NCI-H69 (cell line): ENCODE data around the gene ADGRV1.

ENCODE experiments used
- DNase-seq: peaks from one replicate; lab custom pipeline; 2025; lab: John Stamatoyannopoulos, UW

ADGRV1 gene

DNA sequence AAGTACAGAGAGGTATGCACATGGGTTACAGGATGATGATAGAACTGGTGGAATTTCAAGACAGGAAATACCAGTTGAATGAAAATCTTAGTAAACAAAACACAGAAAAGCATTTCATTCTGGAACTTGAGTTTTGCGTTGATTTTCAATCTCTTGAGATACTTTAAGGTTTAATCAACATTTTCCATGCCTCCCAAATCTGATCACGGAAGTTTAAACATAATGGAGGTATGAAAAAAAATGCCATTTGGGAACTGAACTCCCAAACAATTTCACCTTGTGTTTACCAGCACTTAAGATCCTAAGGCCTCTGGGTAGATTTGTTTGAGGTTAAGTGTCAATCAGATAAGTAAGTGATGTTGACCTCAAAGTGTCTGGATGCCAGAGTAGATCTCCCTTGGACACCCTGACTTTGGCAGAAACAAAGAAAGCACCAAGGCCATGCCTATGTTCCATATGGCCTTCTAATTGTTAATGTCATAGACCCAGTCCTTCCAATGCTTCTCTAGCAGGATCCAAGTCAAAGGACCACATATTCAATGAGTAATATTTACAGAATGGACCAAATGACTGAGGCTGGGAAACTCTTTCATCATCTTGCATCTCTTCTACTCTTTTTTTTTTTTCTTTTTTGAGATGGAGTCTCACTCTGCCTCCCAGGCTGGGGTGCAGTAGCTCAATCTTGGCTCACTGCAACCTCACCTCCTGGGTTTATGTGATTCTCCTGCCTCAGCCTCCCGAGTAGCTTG is 607.6 kb downstream of the ADGRV1 start:
- DNase-seq, result no peak

DNA sequence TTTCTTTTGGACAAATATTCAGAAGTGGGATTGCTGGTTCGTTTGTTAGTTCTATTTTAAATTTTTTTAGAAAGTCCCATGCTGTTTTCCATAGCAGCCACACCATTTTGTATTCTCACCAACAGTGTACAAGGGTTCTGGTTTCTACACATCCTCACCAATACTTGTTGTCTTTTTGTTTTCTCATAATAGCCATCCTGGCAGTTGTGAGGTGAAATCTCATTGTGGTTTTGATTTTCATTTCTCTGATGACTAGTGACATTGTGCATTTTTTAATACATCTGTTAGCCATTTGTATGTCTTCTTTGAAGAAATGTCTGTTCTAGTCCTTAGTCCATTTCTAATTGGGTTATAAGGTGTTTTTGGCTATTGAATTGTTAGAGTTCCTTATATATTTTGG is 610.3 kb downstream of the ADGRV1 start:
- no peak for DNase-seq

DNA sequence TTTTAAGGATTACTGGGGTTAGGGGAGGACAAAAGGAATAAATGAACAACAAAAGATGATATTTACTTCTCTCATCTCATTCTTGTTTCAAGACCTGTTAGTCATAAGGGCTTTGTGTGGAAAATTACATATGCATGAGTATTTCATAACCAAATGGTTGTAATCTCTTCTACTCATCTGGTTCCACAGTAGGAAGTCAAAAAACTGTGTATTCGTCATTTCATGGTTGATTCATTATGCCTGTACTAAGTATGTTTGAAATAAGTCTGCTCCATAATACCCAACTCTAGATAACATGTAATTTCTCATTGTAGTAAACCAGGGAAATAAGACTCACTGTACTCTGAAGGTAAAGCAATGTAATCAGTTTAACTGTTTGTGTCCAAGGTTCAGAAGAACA is 611.7 kb downstream of the ADGRV1 start:
- peak; percentile 51 for DNase-seq

DNA sequence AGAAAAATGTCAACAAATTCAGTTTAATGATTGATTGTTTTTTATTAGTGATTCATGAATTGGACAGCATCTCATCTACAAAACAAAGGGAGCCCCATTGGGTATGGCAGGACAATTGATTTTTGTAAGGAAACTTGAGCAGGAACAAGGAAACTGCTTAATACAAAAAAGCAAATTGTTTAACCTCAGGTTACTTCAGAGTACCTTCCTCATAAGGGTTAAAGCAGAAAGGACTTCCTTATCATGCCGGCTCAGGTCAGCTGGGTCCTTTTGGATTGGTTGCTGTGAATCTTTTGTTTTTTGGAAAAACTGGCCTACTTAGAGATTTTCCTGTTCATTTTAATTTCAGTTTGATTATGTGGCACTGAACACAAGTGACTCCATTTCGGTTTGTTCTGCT is 612.7 kb downstream of the ADGRV1 start:
- DNase-seq, result no peak

DNA sequence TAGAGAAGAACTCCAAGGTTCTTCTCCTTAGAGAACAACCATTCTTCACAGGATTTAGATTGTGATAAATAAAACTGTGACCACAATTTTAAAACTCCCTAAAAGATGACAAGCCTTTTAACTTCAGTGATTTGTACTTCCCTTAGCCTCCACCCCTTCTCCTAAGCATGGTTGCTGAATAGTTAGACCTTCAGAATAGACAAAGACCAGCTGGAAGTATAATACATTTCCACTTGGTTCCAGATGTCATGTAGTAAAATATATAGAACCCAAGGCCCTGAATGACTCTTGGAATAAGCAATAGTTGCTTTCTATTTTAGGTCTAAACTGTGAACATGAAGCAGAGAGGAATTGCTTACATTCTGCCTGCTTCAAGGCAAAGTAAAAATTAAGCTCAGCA is 615.8 kb downstream of the ADGRV1 start:
- no peak for DNase-seq

DNA sequence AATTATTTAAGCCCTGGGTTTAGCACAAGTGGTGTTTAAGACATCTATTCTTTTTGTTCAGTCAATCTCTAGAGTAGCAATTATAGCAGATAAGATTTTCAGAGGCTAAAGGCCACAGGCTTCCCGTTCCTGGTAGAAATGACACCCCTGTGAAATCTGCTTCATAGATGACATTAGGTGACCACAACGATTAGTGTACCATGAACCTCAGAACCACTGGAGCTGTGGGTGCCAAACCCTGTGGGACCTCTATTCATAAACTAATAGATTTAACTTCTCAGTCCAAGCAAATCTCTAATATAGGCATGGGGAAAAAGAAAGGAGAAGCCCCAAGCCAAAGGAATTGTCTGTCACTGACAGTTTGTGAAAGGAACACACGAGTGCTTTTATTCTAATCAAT is 617.1 kb downstream of the ADGRV1 start:
- no peak for DNase-seq

DNA sequence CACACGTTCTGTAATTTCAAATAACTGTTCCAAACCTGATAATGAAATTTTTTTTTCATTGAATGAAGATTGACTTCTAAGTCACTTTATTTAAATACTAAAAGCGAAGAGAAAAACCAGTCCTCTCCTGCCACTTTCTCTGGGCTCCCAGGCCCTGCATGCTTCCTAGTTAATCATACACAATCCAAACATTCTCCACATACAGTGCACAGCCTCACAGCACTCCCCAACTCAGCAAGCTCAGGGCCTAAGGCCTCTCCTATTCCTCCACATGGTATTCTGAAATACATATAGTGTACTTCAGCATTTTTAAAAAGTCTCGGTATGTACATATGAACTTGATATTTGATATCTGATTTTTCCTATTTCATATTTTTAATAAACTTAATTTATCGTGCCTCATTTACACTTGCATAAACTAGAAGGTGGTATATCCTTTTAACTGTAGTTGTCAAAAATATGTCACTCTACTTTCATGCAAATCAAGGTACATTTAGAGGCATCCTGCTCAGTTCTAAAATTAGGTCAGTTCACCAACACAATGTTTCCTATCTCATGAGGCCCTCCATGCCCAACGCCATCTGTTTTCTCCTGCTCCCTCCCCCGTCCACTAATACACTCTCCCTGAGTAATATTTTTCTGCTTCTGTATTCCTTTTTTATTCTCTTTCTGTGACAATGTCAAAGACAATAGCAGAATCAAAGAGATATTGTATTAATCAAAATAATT is 617.9 kb downstream of the ADGRV1 start:
- DNase-seq, result peak; percentile 27

DNA sequence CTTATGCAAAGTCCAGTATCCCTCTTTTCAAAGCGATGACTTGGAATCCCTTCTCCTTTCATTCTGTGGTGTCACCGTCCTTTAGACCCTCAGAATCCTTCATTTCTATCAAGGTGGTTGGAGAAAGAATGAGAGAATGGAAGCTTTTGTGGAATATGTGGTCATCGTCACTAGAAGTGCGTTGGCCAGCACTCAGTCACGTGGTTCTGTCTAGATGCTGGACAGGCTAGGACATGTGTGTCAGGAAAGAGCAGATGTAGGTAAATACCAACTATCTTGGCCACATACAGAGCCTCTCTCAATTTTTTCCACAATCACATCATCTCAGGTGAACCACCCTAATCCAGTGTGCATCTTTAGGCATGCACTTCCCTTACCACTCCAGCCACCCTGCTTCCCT is 618.5 kb downstream of the ADGRV1 start:
- DNase-seq, result no peak

DNA sequence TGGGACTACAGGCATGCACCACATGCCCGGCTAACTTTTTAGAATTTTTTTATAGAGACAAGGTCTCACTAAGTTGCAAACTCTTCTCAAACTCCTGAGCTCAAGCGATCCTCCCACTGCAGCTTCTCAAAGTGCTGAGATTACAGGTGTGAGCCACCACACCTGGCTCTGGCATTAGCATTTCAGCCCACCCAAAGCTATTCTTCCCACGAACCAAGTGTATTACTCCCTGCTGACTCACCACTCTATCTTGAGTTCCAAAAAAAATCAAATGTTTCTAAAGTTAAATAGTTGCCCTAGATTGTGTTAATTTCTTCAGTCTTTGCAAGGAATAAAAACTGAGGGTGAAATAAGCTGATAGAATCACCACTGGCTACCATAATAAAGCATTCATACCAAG is 619.0 kb downstream of the ADGRV1 start:
- no peak for DNase-seq

DNA sequence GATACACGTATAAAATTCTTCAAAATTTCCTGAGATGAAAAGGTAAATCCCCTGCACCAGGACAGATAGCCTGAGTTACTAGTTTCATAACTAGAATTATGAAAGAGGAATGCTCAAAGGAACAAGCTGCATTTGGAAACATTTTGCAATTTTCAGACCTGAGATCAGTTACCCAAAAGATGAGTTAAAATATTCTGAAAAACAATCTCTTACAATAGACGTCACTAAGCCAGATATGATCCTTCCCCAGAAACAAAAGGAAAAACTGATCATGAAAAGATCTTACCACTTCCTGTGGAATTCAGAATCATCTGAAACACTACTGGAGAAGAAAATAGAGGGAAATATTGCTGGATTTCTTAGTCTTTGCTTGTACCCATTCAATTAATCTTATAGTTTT is 619.9 kb downstream of the ADGRV1 start:
- no peak for DNase-seq

DNA sequence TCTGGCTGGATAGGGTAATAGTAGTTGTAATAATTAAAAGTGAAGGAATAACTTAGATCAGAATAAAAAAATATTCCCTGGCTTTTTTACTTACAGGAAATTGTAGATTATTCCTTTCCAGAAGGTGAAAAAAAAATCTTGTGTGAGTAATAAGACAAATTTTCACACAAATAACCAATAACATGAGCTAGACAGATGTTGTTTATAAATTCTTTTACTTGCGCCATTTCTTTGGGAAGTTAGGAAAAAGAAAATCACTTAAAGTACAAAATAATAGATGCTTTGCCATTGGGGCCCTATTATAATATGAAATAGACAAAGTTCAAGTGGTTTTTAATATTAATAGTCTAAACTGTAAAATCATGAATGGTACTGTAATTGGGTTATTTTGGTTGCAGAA is 620.4 kb downstream of the ADGRV1 start:
- no peak for DNase-seq

DNA sequence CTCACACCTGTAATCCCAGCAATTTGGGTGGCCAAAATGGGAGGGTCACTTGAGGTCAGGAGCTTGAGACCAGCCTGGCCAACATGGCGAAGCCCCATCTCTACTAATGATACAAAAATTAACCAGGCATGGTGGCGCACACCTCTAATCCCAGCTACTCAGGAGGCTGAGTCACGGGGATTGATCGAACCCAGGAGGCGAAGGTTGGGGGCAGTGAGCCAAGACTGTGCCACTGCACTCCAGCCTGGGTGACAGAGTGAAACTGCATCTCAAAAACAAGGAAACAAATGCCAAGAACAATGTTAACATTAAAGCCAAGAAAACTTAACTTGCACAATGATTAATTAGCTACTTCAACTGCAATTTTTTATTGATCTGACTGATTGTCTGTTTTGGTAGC is 621.9 kb downstream of the ADGRV1 start:
- no peak for DNase-seq

DNA sequence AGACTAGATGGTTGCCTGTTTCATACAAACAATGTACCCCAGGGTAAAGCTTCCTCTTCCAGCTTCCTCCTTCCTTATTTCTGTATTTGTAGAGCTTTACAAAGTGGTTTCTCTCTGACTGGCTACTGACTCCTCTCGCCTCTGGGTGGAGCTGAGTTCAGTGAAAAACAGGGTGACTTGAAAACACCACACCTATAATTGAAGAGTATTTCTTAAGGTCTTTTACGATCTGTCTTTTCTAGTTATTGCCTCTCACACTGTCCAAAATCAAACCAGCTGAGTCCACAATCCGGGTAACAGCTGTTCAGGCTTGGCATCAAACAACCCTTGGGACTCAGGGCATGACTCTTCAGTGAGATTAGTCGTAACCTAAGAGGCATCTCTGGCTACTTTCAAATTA is 624.2 kb downstream of the ADGRV1 start:
- DNase-seq, result peak; percentile 75

DNA sequence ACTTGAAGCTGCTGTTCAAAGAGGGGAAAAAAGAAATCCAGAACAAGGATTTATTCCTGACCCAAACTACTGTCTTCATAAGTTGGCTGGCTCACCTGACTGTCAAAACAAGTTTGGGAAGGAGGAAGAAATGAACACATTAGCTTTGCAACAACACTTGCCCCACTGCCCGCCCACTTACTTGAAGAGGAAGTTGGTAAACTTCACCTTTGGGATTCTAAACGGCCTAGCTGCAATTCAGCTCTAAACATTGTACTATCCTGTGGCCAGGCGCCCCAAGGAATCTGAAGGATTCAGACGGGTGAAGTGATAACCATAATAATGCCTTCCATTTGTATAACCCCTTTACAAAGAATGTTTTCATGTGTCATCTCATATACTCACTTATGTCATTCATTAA is 625.1 kb downstream of the ADGRV1 start:
- DNase-seq, result no peak

DNA sequence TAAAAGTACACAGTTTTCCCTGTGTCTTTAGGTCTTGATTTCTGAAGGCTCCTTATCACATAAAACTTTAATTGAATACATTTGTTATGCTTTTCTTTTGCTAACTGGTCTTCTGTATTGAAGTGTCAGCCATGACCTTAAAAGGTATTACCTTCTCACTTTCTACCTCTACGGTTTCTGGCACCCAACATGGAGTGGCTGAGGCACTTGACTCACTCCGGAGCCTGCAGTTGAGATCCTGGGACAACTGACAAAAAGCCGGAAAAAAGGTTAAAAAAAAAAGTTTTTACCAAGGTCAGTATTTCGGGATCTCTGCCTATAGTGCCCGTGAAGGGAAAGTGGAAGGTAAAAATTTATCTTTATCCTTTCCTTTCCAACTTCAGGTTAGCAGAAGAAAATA is 627.5 kb downstream of the ADGRV1 start:
- no peak for DNase-seq

DNA sequence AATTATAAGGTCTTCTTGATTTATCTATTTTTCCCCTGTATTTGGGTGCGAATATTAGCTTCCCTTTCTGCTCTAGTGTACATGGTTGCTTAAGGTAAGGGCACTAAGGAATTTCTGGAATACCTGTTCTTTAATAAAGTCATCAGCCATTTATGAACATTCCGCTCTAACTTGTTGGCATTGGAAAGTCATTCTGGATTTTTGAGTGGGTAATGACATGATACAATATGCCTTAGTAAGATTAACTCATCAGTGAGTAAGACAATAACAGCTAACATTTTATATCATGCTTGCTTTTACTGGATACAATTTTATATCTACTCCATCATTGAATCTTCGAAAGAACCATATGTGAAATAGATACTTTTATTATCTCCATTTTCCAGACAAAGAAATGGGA is 628.4 kb downstream of the ADGRV1 start:
- DNase-seq, result no peak

DNA sequence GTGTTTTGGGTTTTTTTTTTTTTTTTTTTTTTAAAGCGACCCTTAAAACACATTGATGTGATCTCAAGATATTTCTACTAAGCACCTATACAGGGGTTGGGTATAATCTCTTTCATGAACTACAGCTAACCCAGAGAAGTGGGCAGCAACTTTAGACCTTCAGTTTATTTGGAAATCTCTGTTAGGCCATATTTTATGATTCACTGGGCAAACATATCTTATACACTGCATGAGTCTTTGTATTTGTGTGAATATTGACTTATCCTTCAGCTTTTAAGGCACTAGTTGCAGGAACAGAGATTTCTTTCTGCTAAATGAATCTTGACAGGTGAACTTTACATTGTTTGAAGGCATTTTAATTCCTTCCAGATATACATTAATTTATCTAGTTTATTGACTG is 630.2 kb downstream of the ADGRV1 start:
- DNase-seq, result peak; percentile 22

DNA sequence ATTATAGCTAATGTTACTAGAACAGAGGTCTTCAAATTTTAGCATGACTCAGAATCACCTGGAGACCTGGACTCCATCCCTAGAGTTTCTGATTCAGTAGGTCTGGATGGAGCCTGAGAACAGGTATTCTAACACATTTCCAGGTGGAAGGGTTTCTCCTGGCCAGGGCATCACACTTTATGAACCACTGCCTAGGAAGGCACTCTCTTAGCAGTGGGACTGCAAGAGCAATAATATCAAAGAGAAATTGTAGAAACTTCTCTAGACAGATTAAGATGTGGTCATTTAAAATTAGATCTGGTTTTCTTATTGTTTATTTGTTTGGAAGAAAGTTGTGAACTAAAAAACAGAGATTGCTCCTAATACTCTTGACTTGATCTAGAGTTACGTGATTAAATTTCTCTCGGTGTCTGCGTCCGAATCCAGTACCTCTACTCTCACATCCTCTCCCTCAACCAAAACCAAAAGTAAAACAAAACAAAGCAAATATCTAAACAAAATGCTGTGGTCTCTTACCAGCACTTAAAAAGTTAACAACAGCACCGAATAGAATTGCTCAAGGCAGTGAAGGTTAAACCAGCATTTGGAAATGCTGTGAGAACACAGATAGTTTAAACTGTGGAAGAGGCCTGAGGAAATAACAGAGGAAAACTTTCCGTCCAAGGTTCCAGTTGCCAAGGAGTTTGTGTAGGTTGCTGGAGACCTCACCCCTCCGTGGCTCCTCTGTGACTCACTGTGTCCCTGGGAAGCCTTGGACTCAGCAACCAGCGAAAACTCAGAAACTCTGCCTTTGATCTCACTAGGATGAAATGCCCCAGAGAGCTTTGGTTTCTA is 631.1 kb downstream of the ADGRV1 start:
- DNase-seq, result no peak

DNA sequence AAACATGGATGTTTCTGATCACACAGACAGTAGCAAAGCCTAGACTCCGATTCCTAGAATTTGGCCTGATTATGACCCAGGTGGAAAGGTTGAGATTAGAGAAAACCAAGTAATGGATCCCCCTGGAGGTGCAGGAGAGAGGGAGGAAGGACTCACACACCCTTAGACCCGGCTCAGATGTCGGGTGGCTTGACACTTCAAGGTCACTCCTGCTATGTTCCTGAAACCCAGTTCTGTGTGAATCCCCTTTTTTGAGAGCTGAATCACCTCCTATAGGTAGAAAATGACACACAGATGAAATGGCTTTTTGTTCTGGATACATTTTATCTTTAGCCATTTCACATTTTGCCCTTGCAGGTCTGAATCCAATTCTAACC is 631.7 kb downstream of the ADGRV1 start:
- DNase-seq, result no peak

DNA sequence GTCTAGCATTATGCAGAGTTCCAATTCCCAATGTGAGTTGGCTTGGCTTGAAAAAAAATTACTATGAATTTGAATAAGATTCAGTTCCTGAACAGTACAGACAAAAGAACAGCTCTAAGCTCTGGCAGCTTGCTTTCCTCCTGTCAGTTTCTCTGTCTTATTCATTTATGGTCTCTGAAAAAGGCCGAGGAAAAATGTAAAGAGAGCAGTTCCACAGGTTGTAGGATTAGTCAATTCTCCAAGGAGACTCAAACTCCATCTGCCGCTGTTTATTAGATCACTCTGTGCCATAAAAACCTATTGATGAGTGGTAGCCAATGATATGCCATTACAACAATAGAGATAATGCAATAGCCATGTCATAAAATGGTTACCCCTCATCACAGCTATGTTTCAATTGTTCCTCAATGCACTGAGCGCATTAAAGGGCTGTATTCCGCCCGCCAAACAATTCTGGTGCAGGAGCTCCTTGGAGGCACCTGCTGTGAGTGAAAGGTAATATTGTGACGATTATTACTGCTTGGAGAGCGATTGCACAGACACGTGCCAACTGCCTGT is 636.3 kb downstream of the ADGRV1 start:
- peak; percentile 95 for DNase-seq

DNA sequence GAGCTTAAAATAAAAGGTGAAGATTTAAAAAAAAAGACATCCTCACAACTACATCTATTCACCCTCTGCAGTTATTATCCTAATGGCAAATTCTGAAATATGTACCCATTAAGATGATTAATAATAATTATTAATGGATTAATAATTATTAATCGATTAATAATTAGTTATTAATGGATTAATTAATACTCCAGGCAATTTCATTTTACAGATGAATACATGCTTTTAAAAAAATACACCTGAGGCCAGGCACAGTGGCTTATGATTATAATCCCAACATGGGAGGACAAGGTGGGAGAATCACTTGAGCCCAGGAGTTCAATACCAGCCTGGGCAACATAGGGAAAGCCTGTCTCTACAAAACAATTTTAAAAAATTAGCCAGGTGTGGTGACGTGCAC is 642.1 kb downstream of the ADGRV1 start:
- DNase-seq, result no peak

DNA sequence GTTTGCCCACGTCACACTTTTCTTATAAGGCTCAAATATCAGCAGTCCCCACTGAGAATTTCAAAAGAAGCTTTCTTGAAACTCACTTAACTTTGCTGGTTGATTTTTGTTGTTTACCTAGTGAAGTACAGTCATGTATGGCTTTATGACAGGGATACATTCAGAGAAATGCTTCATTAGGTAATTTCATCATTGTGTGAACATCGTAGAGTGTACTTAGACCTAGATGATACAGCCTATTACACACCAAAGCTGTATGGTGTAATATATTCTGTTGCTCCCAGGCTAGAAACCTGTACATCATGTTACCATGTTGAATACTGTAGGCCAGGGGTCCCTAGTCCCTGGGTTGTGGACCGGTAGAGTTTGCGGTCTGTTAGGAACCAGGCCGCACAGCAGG is 647.5 kb downstream of the ADGRV1 start:
- no peak for DNase-seq

DNA sequence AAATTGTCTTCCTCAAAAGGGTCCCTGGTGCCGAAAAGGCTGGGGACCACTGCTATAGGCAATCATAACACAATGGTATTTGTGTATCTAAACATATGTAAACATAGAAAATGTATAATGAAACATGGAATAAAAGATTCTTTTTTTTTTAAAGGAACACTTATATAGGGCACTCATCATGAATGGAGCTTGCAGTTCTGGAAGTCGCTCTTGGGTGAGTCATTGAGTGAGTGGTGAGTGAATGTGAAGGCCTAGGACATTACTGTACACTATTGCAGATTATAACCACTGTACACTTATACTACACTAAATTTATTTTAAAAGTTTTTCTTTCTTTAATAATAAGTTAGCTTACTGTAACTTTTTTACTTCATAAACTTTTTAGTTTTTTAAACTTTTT is 648.1 kb downstream of the ADGRV1 start:
- no peak for DNase-seq
